Islet precursor cell (in vitro differentiated cells): ENCODE data around the gene OASL.
"Not testable (repeated sequence)": the region's sequence is repeated elsewhere in the genome, so short reads cannot be mapped to it uniquely, and the experiment has no call there.

Experiments used
- DNase-seq: peaks from one replicate; pipeline ENCODE4 v3.0.0-alpha.2; 2018

OASL gene

GRCh38 chr12:121038861-121039668 is at the start of gene OASL:
Gene OASL (minus strand): TSS chr12:121039246. CDS start chr12:121038971, 275 bp downstream.
- DNase-seq, result no peak

GRCh38 chr12:121088195-121088585 is 49.1 kb upstream of the OASL start:
- DNase-seq, result peak; percentile 29

GRCh38 chr12:121087467-121088194 is 48.6 kb upstream of the OASL start:
- no peak for DNase-seq

- no peak for DNase-seq
These were observed 47.8 kb upstream of the OASL start for GRCh38 chr12:121086781-121087295.

GRCh38 chr12:121085506-121086353 is 46.7 kb upstream of the OASL start:
- DNase-seq, result peak; percentile 49

GRCh38 chr12:121085069-121085468 is 46.0 kb upstream of the OASL start:
- DNase-seq, result peak; percentile 23

GRCh38 chr12:121084229-121084628 is 45.2 kb upstream of the OASL start:
- no peak for DNase-seq

- no peak for DNase-seq
These were observed 41.9 kb upstream of the OASL start for GRCh38 chr12:121080909-121081308.

- peak; percentile 51 for DNase-seq
These were observed 40.8 kb upstream of the OASL start for GRCh38 chr12:121079736-121080272.

- not testable (repeated sequence) for DNase-seq
These were observed 38.4 kb upstream of the OASL start for GRCh38 chr12:121077440-121077839.

GRCh38 chr12:121075911-121076310 is 36.9 kb upstream of the OASL start:
- not testable (repeated sequence) for DNase-seq

GRCh38 chr12:121072147-121072546 is 33.1 kb upstream of the OASL start:
- DNase-seq, result peak; percentile 15

- peak; percentile 16 for DNase-seq
These were observed 30.2 kb upstream of the OASL start for GRCh38 chr12:121069206-121069605.

- no peak for DNase-seq
These were observed 26.3 kb upstream of the OASL start for GRCh38 chr12:121065345-121065744.

- peak; percentile 25 for DNase-seq
These were observed 25.5 kb upstream of the OASL start for GRCh38 chr12:121064586-121064985.

- peak; percentile 21 for DNase-seq
These were observed 25.1 kb upstream of the OASL start for GRCh38 chr12:121064116-121064515.

GRCh38 chr12:121062391-121063045 is 23.5 kb upstream of the OASL start:
- DNase-seq, result peak; percentile 22

GRCh38 chr12:121061831-121062230 is 22.8 kb upstream of the OASL start:
- peak; percentile 29 for DNase-seq

GRCh38 chr12:121060149-121061001 is 21.3 kb upstream of the OASL start:
- peak; percentile 67 for DNase-seq

GRCh38 chr12:121059031-121059898 is 20.2 kb upstream of the OASL start:
- peak; percentile 46 for DNase-seq
